ENCODE measurements around the gene FAM236A. TPM values are rescaled to one million over a fixed set of nuclear protein-coding genes. Genes with fewer than 3 reads are reported as not detected.
A peak's percentile ranks its signal among the peaks of the same experiment; 100 is the strongest.
"Not testable (repeated sequence)": the region's sequence is repeated elsewhere in the genome, so short reads cannot be mapped to it uniquely, and the experiment has no call there.

Gene FAM236A
- total RNA-seq = not detected

DNA sequence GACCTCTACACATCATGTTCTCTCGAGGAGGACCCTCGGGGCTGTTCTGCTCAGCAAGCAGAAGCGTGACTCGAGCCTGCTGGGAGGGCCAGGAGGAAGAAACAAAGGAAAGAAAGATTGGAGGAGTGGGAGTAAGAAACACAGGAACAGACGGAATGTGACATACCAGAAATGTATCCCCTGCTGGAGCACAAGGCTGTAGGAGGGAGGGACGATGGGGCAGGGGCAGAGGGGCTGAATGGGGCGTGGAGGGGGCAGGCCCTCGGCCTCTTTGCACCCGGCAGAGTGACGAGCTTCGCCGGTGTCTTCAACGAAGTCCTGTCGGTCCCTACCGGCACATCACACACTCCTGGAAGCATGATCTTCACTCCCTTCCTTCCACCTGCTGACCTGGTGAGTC, at the start of gene FAM236A:
Gene FAM236A (plus strand): TSS at position 301 of the 400 bp plus-strand sequence. CDS start 57 bp downstream, at position 358.
- not testable (repeated sequence) for ATAC-seq

DNA sequence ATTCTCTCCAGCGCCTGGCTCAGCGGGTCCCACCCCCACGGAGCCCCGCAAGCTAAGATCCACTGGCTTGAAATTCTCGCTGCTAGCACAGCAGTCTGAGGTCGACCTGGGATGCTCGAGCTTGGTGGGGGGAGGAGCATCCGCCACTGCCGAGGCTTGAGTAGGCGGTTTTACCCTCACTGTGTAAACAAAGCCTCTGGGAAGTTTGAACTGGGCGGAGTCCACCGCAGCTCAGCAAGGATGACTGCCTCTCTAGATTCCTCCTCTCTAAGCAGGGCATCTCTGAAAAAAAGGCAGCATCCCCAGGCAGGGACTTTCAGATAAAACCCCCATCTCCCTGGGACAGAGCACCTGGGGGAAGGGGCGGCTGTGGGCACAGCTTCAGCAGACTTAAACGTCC, 48.3 kb upstream of the FAM236A start:
- ATAC-seq = not testable (repeated sequence)

DNA sequence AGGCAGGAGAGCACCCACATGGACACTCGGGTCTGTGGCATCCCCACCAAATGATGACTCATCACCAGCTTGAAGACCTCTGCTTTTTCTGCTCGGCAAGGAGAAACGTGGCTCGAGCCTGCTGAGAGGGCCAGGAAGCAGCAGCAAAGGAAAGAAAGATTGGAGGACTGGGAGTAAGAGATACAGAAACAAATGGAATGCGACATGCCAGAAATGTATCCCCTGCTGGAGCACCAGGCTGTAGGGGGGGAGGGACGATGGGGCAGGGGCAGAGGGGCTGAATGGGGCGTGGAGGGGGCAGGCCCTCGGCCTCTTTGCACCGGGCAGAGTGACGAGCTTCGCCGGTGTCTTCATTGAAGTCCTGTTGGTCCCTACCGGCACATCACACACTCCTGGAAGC, 25.7 kb upstream of the FAM236A start, which contains the start of gene FAM236C:
Gene FAM236C (plus strand): TSS at position 301 of the 400 bp plus-strand sequence. CDS start 100 bp downstream, outside the sequence.
- ATAC-seq = not testable (repeated sequence)

DNA sequence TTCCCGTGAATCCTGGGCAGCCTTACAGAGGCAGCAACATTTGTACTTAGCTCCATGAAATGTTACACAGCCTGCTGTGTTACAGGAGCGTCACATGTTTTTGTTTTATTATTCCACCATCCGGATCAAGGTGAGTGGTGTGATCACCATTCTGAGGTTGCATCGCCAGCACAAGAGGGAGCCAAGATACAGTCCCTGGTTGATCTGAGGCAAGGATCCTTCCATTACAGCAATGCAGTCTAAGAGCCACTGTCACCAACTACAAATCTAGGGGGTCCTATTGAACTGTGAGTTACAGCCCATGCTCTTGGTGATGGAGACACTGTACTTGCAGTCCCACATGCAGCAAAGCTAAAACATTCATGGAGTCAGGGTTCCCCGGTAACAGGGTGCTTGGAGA, 21.9 kb upstream of the FAM236A start:
- not testable (repeated sequence) for ATAC-seq

DNA sequence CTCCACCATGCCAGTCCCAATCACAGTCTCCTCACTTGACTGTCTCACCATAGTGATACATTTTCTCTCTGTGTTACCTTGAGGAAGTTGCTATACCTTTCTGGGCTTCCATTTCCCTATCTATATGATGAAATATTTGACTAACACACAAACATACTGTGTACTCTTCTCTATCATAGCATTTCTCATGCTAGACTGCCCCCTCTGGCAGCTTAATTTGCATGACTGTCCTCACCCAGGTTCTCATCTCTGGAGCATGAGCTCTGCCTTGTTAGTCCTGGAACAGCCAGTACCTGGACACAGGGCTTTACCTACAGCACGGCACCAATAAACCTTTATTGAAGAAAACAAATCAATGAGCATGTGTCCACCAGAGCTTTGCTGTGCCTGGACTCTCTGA, 5.7 kb upstream of the FAM236A start:
- not testable (repeated sequence) for ATAC-seq

DNA sequence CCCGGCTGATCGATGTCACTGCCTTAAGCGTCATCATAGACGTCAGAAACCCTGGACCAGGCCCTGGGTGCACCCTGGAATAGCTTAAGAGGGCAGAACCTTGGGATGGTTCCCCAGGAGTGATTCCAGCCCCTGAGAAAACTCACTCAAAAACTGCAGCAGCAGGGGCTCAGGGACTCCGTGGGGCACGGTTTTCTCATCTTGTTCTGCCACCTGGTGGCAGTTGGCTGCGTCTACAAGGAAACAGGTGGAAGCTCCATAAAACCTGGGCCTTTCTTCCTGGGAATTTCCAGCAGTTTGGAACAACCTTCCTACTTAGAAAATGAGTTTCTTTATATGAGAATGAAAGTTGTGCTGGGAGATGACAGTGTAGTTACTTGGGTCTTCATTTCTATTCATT, 1.6 kb upstream of the FAM236A start:
- ATAC-seq = not testable (repeated sequence)

DNA sequence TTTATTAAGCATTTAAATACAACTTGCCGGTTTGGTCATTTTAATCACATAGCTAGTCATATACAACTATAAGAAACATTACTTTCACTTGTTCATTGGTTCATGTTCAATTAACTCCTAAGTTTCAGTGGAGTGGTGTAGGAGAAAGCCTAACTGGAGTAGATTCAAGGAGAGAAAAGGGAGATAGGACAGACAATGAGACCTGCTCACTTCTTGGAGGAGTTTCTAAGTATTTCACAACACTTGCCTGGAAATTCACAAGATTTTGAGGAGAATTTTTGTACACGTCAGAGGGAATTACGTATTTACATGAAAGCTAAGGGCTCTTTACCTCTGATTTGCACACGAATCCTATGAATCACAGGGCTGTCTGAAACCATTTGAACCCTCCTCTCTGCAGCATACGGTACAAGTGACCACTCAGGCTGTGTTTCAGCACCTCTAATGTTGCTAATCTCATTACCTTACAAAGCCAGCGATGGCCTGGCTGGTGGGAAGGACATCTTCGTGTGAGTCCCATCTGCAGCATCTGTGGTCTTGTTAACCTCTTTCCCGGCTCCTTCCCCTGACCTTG, 1.0 kb upstream of the FAM236A start:
- ATAC-seq = not testable (repeated sequence)

DNA sequence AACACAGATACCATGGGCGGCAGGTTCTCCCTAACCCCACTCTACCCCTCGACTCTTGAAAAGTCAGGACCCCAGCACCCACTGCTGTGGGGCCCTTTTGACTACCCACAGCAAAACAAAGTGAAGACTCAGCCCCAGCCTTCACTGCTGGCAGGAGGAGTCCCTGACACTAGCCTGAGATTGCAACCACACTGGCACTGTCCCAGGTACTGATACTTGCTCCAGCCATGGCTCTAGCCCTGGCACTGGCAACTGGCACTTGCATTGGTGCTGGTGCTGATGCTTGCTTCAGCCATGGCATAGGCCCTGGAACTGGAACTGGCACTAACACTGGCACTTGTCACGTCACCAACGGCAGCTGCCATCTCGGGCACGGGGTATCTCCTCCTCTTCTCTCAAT, 4.3 kb downstream of the FAM236A start:
- peak; percentile 24 for ATAC-seq

DNA sequence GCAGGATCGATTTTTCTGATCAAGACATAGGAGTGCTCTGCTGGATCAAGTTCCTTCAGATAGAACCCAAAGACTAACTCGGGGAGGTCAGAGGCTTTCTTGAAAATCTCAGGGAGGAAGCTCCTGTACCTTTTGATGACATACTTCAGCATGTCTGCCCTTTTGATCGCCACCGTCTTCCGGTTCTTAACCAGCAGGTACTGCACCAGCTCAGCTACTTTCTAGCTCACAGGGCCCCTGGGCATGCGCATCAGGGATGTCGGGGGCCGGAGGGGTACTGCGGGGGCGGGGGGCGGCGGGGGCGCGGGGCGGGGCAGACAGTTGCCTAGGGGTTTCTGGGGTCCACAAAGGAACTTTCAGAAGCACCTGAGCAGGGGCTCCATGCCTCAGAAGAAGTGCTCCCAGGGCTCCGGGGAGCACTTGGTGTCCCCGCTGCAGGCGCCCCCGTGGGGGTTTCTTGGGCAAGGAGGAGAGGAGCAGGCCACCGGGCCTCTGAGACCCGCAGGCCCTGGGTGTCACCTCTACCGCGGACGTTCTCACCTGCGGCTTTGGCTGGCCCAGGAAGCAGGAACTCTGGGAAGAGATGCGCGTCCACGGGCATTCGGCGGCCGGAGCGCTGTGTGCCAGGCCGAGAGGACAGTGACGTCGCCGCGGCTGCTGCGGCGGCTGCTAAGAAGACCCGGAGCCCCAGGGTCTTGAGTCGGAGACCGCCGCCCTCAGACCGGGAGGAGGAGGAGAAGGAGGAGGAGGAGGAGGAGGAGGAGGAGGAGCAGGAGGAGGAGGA, 5.2 kb downstream of the FAM236A start:
- peak; percentile 35 for ATAC-seq

DNA sequence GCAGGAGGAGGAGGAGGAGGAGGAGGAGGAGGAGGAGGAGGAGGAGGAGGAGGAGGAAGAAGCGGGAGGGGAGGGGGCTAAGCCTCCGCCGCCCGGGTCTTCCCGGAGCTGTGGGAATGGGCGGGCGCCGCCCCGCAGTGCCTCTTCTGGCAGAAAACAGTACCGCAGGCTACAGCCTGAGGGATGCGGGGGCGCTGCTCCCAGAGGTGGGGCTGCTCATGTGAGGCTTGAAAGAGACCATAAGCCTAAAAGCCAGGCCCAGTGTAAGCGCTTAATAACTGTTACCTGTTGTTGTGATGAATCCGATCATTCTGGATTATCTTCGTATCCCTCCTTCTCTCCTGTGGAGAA, 5.8 kb downstream of the FAM236A start, which contains the start of gene DMRTC1:
Gene DMRTC1 (minus strand): TSS at position 19 of the 351 bp plus-strand sequence. CDS start 68,143 bp downstream, outside the sequence.
- peak; percentile 58 for ATAC-seq

DNA sequence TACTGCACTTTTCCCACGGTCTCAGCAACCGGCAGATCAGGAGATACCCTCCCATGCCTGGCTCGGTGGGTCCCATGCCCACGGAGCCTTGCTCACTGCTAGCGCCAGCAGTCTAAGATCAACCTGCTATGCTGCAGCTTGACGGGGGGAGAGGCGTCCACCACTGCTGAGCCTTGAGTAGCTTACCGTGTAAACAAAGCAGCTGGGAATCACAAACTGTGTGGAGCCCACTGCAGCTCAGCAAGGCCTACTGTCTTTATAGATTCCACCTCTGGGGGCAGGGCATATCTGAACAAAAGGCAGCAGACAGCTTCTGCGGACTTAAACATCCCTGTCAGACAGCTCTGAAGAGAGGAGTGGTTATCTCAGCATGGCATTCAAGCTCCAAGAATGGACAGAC, 22.0 kb downstream of the FAM236A start:
- ATAC-seq = not testable (repeated sequence)

DNA sequence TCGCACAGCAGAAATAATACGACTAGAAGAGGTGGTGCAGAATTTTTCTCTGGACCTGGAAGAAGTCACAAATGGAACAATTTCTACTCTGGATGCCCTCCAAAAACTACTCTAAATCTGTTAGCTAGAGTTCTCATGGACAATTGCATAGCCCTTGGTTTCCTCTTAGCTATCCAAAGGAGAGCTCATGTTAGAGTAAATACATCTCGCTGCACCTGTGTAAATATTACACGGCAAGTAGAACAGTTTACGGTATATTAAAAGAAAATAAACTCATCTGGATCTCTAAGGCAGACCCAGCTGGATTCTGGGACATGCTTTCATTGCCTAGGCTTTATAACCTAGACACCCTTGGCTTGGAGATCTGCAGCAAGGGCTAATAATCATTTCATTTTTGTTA, 33.9 kb downstream of the FAM236A start:
- not testable (repeated sequence) for ATAC-seq

DNA sequence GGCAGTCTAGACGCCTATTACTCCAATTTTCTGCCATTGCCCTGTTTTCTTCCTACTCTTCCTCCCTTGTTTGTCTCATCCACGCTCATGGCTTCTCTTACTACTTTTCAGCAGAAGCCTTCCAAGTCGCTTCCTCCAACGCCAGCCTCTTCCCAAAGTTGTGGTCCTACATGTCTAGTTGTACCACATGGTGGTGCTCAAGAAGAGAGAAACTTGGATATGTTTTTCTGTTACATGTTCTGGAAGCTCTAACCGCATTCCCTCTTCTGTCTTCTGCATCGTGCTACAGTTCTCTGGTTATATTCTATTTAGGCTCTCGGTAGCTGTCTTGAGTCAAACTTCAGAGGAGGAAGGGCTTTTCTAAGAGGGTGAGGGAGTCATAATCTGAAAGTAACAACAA, 36.9 kb downstream of the FAM236A start:
- not testable (repeated sequence) for ATAC-seq

DNA sequence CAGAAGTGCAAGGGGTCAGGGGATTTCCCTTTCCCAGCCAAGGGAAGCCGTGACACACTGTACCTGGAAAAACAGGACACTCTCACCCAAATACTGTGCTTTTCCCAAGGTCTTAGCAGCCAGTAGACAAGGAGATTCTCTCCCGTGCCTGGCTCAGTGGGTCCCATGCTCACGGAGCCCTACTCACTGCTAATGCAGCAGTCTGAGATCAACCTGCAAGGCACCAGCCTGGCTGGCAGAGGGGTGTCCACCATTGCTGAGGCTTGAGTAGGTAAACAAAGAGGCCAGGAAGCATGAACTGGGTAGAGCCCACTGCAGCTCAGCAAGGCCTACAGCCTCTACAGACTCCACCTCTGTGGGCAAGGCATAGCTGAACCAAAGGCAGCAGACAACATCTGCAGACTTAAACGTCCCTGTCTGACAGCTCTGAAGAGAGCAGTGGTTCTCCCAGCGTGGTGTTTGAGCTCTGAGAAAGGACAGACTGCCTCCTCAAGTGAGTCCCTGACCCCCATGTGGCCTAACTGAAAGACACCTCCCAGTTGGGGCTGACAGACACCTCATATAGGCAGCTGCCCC, 43.0 kb downstream of the FAM236A start:
- not testable (repeated sequence) for ATAC-seq

Other genes with a start within 250 kb of the FAM236A start
- gene PHKA1, start 223.9 kb upstream of the FAM236A start, total RNA-seq = 6.7 TPM
- not detected for gene DMRTC1B, start 161.3 kb upstream of the FAM236A start, total RNA-seq
- gene FAM236B, start 155.5 kb upstream of the FAM236A start, total RNA-seq = not detected
- gene FAM236D, start 130.0 kb upstream of the FAM236A start, total RNA-seq = not detected
- gene FAM236C, start 25.6 kb upstream of the FAM236A start, total RNA-seq = not detected
- gene DMRTC1, start 5.6 kb downstream of the FAM236A start, total RNA-seq = not detected
- gene PABPC1L2B, start 64.7 kb downstream of the FAM236A start, total RNA-seq = not detected
- not detected for gene PABPC1L2A, start 141.3 kb downstream of the FAM236A start, total RNA-seq

Data from esophagus mucosa (tissue), 1 donor.